GM12801 (cell line): ENCODE data around the gene ROBO1.

Experiments used
- TF ChIP-seq, protein P1 (sequence below): IDR thresholded peaks from one replicate; pipeline ENCODE4 v1.5.1; 2011; ENCODE audit warnings: control low read depth; ENCODE audit not compliant: insufficient read length; ENCODE audit errors: extremely low read depth

Gene ROBO1

DNA sequence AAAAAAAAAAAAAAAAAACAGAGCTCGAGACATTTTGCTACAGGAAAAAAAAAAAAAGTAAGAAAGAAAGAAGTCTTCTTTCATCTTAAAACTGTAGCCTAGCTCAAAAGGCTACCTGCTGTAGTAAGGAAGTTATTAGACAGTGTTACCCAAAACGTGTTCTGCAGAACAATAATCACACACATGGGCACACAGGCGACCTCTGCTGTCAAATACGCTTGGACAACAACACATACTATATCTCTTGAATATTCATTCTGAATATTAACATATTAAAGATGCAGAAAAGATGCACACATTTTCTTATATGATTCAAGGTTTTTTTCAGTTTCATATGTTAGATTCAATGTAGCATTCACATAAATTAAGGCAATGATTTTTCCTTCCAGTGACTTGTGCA is 215.8 kb downstream of the ROBO1 start:
- TF ChIP-seq, protein P1, sequence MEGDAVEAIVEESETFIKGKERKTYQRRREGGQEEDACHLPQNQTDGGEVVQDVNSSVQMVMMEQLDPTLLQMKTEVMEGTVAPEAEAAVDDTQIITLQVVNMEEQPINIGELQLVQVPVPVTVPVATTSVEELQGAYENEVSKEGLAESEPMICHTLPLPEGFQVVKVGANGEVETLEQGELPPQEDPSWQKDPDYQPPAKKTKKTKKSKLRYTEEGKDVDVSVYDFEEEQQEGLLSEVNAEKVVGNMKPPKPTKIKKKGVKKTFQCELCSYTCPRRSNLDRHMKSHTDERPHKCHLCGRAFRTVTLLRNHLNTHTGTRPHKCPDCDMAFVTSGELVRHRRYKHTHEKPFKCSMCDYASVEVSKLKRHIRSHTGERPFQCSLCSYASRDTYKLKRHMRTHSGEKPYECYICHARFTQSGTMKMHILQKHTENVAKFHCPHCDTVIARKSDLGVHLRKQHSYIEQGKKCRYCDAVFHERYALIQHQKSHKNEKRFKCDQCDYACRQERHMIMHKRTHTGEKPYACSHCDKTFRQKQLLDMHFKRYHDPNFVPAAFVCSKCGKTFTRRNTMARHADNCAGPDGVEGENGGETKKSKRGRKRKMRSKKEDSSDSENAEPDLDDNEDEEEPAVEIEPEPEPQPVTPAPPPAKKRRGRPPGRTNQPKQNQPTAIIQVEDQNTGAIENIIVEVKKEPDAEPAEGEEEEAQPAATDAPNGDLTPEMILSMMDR: no peak

DNA sequence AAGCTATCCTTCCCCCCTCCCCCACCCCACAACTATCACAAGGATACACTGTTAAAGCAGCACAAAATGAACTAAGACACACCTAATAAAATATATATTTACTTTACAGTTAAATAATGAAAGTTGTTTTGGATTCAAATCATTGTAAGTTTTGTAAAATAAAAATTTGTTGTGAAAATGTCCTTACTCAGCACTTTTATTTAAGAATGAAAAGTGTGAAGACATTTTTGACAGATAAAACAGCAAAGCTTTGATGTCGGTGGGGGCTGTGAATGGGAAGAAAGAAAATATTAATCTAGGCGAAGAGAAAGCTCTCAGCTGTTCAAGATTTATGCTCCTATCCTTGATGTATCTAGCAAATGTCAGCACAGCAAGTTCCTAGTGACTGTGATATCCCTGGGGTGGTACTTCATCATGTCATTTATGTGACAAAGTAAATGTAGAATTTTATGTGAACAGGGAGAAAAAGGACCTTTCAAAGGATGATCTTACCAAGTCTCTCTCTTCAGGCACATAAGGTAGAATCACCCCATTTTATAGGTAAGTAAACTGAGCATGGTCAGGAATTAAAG is 216.4 kb downstream of the ROBO1 start:
- TF ChIP-seq, protein P1: no peak

DNA sequence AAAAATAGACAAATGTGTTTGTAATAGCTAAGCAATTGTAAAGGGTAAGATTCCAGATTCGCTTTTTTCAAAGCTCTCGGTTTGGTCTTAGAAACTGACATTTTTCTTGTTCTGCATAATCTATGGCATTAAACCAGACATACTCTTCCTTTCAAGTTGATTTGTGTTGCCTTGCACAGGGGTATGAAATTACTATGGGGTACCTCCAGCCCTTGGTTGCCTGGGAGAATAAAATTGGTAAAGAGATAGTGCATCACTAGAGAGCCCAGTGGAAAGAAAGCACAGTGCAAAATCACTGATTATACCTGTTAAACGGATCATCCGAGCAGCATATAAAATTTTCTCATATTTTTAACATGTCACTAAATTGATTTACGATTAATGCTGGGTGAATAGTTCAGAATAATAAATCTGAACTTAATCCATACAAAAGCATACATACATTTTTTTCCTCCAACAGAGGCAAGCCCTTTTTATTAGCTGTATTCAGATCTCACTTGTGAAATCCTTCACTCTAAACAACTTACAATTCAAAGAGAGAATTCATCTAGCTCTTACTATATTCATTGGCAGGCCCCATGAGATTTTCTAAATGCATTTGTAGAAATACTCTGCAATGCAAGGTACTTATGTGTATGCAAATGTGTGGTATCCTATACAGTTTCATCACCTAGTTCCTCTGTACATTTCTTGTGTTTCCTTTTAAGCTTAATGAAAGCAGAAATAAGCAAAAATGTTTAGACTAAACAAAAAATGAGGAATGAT is 224.4 kb downstream of the ROBO1 start:
- TF ChIP-seq, protein P1: no peak

DNA sequence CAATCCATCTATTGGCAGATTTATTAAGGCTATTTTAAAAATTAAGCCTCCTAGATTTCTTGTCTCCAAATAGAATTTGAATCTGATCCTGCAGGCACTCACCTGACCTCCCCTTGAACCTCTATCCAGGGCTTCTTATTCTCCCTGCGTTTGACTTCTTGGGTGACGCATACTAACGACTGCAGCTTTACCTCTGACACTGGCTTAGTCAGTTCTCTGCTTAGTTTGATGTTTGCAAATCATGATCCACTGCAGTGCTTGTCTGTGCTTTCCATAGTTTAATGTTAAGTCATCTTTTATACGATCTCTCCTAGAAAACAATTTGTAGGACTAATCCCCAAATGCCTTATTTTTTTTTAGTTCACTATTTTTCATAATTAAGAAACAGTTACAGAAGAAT is 233.1 kb downstream of the ROBO1 start:
- TF ChIP-seq, protein P1: no peak

DNA sequence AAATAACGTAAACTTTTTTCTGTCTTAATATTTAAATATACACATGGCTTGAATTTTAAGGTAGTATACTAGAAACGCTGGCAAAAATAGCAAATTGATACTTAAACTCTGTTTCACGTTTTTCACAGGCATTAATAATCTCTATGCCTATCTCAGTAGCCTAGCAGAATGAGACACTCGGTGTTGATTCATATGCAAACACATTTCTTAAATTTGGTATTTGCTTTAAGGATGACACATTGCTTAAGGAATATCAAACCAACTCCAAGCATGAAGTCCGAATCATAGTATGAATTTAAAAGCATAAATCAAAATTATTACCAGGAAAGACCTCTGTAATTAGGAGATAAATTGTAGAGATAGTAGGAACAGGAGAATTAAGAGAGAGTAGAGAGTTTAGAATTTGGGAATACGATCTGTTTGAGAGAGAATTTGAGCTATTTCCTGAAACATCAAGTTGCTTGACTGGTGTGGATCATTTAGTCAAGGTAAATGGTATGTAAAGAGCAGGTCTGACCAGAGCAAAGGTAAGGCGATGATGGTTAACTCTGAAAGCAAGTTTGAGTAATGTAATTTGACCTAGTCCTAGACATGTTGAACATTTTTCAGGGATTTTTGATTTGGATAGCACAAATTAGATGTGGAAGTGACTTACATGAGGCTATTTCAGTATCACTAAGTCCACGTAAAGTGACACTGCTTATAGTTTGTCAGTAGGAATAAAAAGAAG is 236.1 kb downstream of the ROBO1 start:
- TF ChIP-seq, protein P1: no peak

DNA sequence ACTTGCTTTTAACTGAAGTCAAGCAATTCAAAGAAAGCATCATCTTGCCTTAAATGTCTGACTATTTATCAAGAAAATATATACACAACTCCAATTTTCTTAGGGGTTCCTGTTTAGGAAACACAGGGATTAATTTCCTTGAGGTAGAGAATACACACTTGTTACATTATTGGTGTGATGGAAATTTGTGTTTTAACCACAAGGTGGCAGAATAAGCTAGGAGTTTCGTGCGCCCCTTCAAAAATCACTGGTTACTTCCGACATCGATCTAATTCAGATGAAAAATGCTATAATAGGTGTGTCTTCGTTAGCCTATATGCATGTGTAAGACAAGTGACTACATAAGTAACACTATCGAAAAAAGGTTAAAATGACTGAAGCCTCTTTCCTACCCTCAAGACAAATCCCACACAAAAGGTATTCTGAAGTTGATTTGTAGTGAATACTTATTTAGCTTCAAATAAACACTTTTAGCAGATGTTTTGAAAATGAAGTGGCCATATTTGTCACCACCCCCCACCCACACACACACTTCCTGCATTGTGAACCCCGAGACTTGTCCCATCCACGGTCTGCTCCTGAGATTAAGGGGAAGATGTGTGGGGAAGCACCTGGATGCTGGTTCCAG is 246.5 kb downstream of the ROBO1 start:
- TF ChIP-seq, protein P1: no peak

DNA sequence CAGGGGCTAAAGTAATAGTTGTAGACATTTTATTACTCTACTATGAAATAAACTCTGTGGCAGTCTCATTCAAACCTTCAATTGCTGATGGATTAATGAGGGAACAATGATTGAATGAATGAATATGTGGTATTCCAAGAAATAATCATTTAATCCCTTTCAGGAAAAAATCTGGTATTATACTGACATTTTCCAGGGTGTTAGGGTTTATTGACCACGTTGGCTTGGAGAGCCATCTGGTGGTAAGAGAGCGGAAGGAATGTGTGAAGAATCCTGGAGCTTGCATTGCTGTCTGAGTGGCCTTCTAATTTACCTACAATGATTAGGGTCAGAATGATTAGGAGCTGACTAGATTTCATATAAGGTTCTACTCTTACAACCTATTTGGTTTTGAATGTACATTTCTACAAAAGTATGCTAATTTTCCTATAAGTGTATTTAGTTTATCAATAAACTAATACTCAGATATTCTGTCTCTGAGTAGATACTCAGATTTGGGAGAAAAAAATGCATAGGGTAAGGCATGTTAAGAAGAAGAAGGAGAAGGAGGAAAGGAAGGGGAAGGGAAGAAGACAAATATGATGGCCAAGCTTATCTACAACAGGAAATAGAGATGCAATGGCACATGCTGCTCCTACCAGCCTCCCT is 249.9 kb downstream of the ROBO1 start:
- TF ChIP-seq, protein P1: no peak
